Islet of Langerhans (tissue), 1 donor: ENCODE data around the gene ONECUT3.

ENCODE experiments used
- FAIRE-seq: peaks from one replicate; lab custom pipeline; 2011; peaks lifted over from hg19 to GRCh38; lab: Jason Lieb, UNC

The ONECUT3 gene

GRCh38 chr19:1768248-1768647 is 14.9 kb downstream of the ONECUT3 start:
- FAIRE-seq = no peak

GRCh38 chr19:1768918-1769644 is 15.8 kb downstream of the ONECUT3 start:
- FAIRE-seq = no peak

GRCh38 chr19:1769645-1769985 is 16.3 kb downstream of the ONECUT3 start:
- no peak for FAIRE-seq

DNA sequence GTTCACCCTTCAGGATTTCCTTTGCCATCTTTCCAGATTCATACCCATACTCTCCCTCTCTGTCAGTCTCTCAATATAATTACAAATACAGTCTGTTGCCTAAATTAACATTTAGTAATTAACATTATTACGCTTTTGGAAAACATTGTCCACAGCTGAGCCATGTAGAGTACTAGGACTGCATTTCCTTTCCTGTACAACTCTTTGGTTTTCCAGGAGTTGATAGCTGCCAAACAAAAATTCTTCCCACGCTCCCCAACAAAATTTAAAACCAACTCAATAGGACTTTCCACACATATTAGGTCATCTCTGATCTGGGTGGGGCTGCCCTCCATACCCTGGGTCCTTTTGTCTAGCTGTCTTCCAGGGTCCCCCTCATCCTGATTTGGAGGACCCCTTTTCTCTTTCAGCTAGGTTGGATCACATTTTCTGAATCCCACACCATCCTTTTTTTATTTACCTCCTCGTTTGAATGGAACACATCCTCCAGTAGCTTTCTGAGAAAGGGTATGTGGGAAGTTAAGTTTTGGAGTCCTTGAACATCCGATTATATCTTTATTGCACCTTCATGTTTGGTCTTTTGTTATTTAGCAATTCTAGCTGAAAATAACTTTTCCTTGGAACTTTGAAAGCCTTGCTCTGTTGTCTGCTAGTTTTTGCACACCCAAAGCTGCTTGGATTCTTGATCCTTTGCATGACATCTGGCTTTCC is 17.7 kb downstream of the ONECUT3 start:
- no peak for FAIRE-seq

- no peak for FAIRE-seq
Observed at GRCh38 chr19:1773184-1773583, 19.9 kb downstream of the ONECUT3 start.

DNA sequence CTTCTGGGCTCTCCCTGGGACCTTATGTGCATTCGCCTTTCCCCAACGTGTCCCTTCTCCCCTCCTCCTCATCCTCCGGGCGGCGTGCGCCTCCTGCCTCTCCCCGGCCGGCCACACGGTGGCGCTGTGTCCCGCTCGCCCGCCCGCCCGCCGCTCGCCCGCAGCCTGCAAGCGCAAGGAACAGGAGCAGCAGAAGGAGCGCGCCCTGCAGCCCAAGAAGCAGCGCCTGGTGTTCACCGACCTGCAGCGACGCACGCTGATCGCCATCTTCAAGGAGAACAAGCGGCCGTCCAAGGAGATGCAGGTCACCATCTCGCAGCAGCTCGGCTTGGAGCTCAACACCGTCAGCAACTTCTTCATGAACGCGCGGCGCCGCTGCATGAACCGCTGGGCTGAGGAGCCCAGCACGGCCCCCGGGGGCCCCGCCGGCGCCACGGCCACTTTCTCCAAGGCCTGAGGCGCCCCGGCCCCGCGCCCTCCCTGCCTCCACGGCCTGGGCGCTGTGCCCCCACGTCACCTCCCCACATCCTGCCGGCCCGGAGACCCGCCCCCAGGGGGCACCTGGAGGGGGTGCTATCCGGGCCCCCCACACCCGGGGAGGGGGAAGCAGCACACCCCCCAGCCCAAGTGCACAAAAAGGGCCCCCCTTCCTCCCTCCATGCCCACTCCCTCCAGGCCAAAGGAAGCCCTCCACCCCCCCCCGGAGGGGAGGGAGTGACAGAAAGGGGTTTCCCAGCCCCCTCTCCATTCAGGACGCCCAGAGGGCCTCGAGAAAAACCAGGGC is 21.9 kb downstream of the ONECUT3 start:
- no peak for FAIRE-seq

DNA sequence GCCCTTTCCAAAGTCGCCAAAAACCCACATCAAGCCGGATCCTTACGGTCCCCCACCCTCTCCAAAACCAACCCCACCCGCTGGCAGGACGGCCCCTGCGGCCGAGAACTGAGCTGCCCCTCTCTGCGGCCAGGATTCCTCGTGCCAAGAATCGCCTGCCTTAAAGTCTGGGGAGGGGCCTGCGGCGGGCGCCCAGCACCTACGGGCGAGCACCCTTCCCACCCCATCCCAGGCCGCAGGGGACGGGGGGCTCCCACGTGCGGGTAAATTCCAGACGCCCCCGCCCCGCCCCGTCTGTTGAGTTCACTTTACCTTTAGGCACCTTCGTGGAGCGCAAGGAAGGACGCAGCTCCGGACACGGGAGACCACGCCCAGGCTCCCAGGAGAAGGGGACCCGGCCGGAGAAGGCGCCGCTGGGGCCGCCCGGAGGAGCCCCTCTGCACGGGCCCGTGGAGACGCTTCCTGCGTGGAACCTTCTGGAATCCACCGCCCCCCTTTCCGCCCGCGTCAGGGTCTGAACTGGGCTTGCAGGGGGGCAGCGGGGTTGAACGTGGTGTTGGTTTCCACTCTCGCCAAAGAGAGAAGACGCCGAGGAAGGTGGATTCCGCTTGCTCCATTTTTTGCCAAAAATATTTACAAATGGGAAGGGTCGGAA is 22.8 kb downstream of the ONECUT3 start:
- no peak for FAIRE-seq

DNA sequence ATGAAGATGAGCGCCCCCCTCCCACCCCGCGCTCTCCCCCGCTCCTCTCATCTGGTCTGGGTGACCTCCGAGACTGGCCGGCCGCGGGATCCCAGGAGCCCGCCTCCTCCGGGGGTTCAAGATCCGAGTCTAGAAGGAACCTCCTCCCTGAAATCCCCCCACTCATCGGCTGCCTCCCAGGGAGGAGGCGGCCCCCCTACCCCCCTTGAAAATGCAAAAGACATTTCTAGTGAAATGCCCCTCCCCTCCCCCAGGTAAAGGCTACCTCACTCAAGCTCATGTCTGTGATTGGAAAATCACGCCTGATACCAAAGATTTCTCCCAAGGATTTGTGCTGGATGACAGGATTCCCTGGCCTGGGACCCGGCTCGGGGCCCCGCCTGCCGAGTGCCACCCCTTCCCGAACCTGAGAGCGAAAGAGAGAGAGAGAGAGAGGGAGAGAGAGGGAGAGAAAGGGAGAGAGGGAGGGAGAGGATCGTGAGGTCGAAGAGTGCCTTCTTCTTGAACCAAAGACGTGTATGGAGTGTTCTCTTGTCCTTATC is 23.4 kb downstream of the ONECUT3 start:
- FAIRE-seq = no peak

GRCh38 chr19:1777149-1777548 is 23.8 kb downstream of the ONECUT3 start:
- FAIRE-seq = no peak

GRCh38 chr19:1779574-1779973 is 26.3 kb downstream of the ONECUT3 start:
- no peak for FAIRE-seq

GRCh38 chr19:1780272-1780958 is 27.1 kb downstream of the ONECUT3 start:
- no peak for FAIRE-seq

- FAIRE-seq = no peak
Observed at GRCh38 chr19:1782521-1782920, 29.2 kb downstream of the ONECUT3 start.

DNA sequence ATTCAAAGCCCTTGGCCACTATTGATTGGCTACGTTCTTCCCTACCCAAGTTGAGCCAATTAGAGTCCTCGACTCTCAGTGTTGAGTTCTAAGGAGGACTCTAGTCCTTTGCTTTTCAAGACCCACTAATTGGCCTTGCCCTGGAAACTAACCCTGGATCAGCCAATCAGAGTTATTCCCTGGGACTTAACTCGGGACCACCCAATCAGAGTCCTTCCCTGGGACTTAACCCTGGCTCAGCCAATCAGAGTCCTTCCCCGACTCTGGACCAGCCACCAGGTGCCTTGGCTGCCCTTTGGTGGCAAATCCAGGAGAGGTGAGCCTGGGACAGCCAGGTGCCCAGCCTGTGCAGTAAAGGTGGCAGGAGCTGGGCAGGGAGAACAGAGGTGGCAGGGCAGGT is 30.0 kb downstream of the ONECUT3 start:
- FAIRE-seq = no peak

DNA sequence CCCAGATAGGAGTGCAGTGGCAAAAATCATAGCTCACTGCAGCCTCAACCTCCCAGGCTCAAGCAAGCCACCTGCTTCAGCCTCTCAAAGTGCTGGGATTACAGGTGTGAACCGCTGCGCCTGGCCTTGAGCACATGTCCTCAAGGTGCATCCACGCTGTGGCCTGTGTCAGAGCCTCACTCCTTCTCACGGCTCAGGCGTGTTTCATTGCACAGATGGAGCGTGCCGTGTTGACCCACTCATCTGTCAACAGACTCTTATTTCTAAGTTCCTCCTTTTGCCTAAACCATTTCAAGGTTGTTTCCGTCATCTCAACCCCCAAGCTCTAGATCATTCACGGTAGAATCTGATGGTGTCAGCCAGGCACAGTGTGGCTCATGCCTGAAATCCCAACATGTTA is 30.6 kb downstream of the ONECUT3 start:
- FAIRE-seq = no peak

GRCh38 chr19:1785310-1785709 is 32.0 kb downstream of the ONECUT3 start:
- no peak for FAIRE-seq

- no peak for FAIRE-seq
Observed at GRCh38 chr19:1786668-1787067, 33.4 kb downstream of the ONECUT3 start.

DNA sequence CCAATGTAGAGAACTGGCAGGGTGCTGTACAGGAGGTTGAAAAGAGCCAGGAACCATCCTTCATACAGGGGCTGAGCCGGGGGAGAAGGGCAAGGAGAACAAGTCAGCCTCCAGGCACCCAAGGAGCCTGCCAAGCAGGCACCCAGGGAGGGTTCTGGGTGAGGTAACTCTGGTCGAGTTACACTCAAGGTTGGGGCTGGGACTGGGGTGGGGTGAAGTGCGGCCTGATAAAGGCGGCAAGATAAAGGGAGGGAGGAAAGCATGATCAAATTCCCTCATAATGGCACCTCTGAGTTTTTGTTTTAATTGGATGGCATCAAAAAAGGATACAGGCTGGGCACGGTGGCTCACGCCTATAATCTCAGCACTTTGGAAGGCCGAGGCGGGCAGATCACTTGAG is 33.8 kb downstream of the ONECUT3 start:
- FAIRE-seq = no peak

- FAIRE-seq = no peak
Observed at GRCh38 chr19:1789261-1790041, 36.1 kb downstream of the ONECUT3 start.

DNA sequence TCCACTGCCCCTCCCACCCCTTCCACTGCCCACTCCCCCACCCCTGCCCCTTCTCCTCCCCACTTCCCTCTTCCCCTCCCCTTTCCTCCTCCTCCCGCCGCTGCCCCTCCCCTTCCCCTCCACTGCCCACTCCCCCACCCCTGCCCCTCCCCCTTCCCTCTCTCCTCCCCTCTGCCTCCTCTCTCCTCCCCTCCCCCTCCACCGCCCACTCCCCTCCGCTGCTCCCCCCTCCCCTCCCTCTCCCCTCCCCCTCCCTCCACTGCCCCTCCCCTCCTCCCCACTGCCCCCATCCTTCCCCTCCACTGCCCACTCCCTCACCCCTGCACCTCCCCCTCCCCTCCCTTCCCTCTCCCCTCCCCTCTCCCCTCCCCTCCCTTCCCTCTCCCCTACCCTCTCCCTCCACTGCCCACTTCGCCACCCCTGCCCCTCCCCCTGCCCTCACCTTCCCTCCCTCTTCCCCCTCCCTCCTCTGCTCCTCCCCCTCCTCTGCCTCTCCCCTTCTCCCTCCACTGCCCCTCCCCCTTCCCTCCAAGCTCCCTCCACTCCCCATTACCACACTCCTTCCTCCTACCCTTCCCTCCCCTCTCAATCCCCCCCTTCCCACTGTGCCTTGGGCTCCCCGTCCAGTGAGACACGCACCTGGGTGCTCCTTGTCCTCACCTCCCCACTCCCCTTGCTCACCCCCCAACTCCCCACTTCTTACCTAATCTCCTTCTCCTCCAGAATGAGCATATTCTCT is 36.9 kb downstream of the ONECUT3 start:
- FAIRE-seq = no peak

DNA sequence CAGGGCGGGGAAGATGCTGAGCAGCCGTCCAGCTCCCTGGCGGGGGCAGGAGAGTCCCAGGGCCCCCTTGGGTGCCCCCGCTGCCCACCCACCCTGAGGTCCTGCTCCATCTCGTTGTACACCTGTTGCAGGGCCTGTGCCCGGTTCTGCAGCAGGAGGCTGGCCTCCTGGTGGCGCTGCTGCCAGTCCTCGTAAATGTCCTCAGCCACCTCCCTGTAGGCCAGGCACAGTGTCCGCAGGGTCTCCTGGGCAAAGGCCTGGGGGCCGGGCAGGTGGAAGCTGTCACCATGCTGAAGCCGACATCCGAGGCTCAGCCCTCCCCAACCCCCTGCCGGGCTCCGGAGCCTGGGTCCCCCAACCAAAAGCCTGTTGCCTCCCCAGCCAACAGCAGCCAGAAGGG is 38.6 kb downstream of the ONECUT3 start:
- no peak for FAIRE-seq
